Mesenchymal stem cell (in vitro differentiated cells and primary cell): ENCODE data around the gene PTPRG.
A peak's percentile ranks its signal among the peaks of the same experiment; 100 is the strongest.

Experiments used
- DNase-seq: peaks from one replicate; pipeline ENCODE4 v3.0.0-alpha.2; 2013
- H2AFZ ChIP-seq: one replicate; pipeline ENCODE4 v1.6.1; 2013; ENCODE audit warnings: low read depth, mild to moderate bottlenecking, control low read depth, inconsistent platforms, low read length, moderate library complexity
- H2AK5ac ChIP-seq: 2 replicates; pipeline ENCODE4 v1.6.1; 2013; ENCODE audit warnings: low read length, moderate library complexity, mild to moderate bottlenecking, inconsistent platforms; ENCODE audit not compliant: severe bottlenecking
- H2BK120ac ChIP-seq: one replicate; pipeline ENCODE4 v1.6.1; 2013; ENCODE audit warnings: low read depth, mild to moderate bottlenecking, inconsistent platforms, low read length, moderate library complexity
- H2BK12ac ChIP-seq, 2 experiments: one replicate each; pipeline ENCODE4 v1.6.1; 2013; ENCODE audit warnings: inconsistent platforms in 2 of 2, low read length in 2 of 2, mild to moderate bottlenecking in 2 of 2, moderate library complexity in 2 of 2, control low read depth in 1 of 2
- H2BK15ac ChIP-seq: one replicate; pipeline ENCODE4 v1.6.1; 2013; ENCODE audit warnings: mild to moderate bottlenecking, low read depth, inconsistent platforms; ENCODE audit not compliant: poor library complexity, severe bottlenecking
- H2BK5ac ChIP-seq: 2 replicates; pipeline ENCODE4 v1.6.1; 2013; ENCODE audit warnings: low read depth, mild to moderate bottlenecking, low read length, control low read depth, inconsistent platforms; ENCODE audit not compliant: poor library complexity, severe bottlenecking
- H3K14ac ChIP-seq, 2 experiments: one replicate each; pipeline ENCODE4 v1.6.1; 2013; ENCODE audit warnings: inconsistent platforms in 2 of 2, low read length in 2 of 2, control low read depth in 1 of 2, mild to moderate bottlenecking in 1 of 2, moderate library complexity in 1 of 2
- H3K18ac ChIP-seq, 2 experiments: one replicate each; pipeline ENCODE4 v1.6.1; 2013; ENCODE audit warnings: inconsistent platforms in 2 of 2, low read length in 2 of 2, control low read depth in 1 of 2, low read depth in 1 of 2, mild to moderate bottlenecking in 1 of 2
- H3K23ac ChIP-seq, 2 experiments: one replicate each; pipeline ENCODE4 v1.6.1; 2013; ENCODE audit warnings: inconsistent platforms in 2 of 2, low read length in 2 of 2, mild to moderate bottlenecking in 2 of 2, moderate library complexity in 2 of 2, control low read depth in 1 of 2
- H3K27ac ChIP-seq: 2 replicates; pipeline ENCODE4 v1.5.1; 2013; ENCODE audit warnings: mild to moderate bottlenecking, moderate library complexity, low read length, control low read depth, inconsistent platforms; ENCODE audit not compliant: poor library complexity, severe bottlenecking
- H3K27me3 ChIP-seq, 2 experiments: 2 replicates each; pipeline versions ENCODE4 v1.6.1 to v1.7.0; 2013; ENCODE audit warnings: low read length in 2 of 2, mild to moderate bottlenecking in 2 of 2, moderate library complexity in 2 of 2, control low read depth in 1 of 2, inconsistent platforms in 1 of 2; ENCODE audit not compliant: control insufficient read depth in 1 of 2, insufficient read depth in 1 of 2
- H3K36me3 ChIP-seq, 2 experiments: 2 replicates each; pipeline versions ENCODE4 v1.6.1 to v1.7.0; 2013; ENCODE audit warnings: low read length in 2 of 2, control low read depth in 1 of 2, inconsistent platforms in 1 of 2, low read depth in 1 of 2, mild to moderate bottlenecking in 1 of 2; ENCODE audit not compliant: insufficient read depth in 2 of 2, control insufficient read depth in 1 of 2
- H3K4ac ChIP-seq, 2 experiments: one replicate each; pipeline ENCODE4 v1.6.1; 2013; ENCODE audit warnings: inconsistent platforms in 2 of 2, low read length in 2 of 2, mild to moderate bottlenecking in 2 of 2, moderate library complexity in 2 of 2, control low read depth in 1 of 2, low read depth in 1 of 2
- H3K4me1 ChIP-seq: 2 replicates; pipeline ENCODE4 v1.6.1; 2013; ENCODE audit warnings: low read depth, low read length, control low read depth; ENCODE audit not compliant: control insufficient read depth, insufficient read depth
- H3K4me2 ChIP-seq: 2 replicates; pipeline ENCODE4 v1.6.1; 2013; ENCODE audit warnings: low read length, mild to moderate bottlenecking, inconsistent platforms; ENCODE audit not compliant: poor library complexity, severe bottlenecking
- H3K4me3 ChIP-seq, 2 experiments: 2 replicates each; pipeline versions ENCODE4 v1.5.1 to v1.7.0; 2013; ENCODE audit warnings: low read length in 2 of 2, mild to moderate bottlenecking in 2 of 2, control low read depth in 1 of 2, low read depth in 1 of 2; ENCODE audit not compliant: insufficient read depth in 1 of 2
- H3K79me1 ChIP-seq: replicated peaks from 2 replicates; pipeline ENCODE4 v1.6.1; 2013; ENCODE audit warnings: mild to moderate bottlenecking, control low read depth, low read length, inconsistent platforms; ENCODE audit not compliant: poor library complexity, severe bottlenecking
- H3K9ac ChIP-seq: 2 replicates; pipeline ENCODE4 v1.7.0; 2013; ENCODE audit warnings: mild to moderate bottlenecking, low read length, moderate library complexity
- H3K9me3 ChIP-seq: 2 replicates; pipeline ENCODE4 v1.7.0; 2013; ENCODE audit warnings: mild to moderate bottlenecking, low read length; ENCODE audit not compliant: control insufficient read depth
- H4K8ac ChIP-seq: one replicate; pipeline ENCODE4 v1.6.1; 2013; ENCODE audit warnings: inconsistent platforms, mild to moderate bottlenecking, low read length, moderate library complexity
- H4K91ac ChIP-seq: one replicate; pipeline ENCODE4 v1.6.1; 2013; ENCODE audit warnings: mild to moderate bottlenecking, low read length, inconsistent platforms
- WGBS: methylation state at CpG from one replicate; pipeline ENCODE4 v1.1.7; 2013; ENCODE audit warnings: mixed read lengths; 5-methylcytosine and 5-hydroxymethylcytosine counted together

The PTPRG gene

DNA sequence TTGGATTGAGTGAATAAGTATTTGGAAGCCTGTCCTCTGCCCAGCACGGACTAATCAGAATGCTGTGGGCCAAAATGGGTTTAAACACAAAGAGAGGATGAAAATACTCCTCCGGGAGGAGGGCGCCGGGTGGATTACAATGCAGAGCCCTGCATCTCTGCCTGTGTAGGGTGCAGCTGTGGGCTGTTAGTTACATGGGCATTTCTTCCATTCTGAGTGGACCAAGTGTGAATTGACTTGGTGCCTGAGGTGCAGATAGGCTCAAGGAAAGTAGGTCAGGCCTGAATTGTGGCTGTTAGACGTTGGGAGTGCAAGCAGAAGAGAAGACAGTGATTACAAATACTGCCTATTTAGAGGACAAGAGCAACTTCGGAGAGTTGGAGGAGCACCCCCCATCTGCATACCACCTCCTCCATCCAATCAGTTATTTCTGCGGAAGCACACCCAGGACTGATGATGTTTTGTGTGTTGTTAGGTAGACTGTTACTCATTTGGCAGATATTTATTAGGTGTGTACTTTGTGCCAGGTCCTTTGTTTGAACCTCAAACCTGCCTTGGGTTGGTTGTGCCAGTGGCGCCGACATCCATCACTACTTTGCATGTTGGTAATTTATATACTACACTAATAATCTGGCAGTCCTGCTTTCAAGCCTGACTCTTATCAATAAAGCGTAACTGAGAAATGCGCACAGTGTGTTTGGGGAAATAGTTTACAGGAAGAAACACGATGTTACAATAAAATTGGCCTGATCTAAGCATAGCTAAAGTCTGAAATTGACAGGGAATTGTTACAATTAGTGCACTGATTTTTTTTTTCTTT is 33.0 kb downstream of the PTPRG start:
- Histone ChIP-seq H3K27me3 (no peaks in the 10 kb centered on the region), H2AK5ac (no peak overlapping the region), H2BK5ac (no peak overlapping the region), H3K27ac (no peak overlapping the region), H3K9me3 (no peaks in the 10 kb centered on the region), H2BK12ac (no peak overlapping the region), H3K4me2 (no peak overlapping the region), H3K9ac (peak overlapping the region; percentile 84), H3K79me1 (peaks cover 49% of the 10 kb centered on the region), H3K23ac (no peak overlapping the region), H3K4me3 (peak overlapping the region in 1 of 2 experiments; percentile 70), H2BK120ac (no peak overlapping the region), H3K14ac (no peak overlapping the region), H3K4me1 (no peaks in the 10 kb centered on the region), H2AFZ (no peak overlapping the region), H3K36me3 (no peaks in the 10 kb centered on the region), H4K91ac (no peak overlapping the region), H3K18ac (no peak overlapping the region), H3K4ac (no peak overlapping the region), H2BK15ac (no peak overlapping the region), H4K8ac (no peak overlapping the region)
- WGBS: 81% methylated on average over 7 of the region's 12 CpGs
- DNase-seq: no peak

- Histone ChIP-seq H3K14ac (no peak overlapping the region), H2BK15ac (no peak overlapping the region), H2AFZ (no peak overlapping the region), H3K4me2 (no peak overlapping the region), H3K9ac (peak overlapping the region; percentile 84), H4K91ac (no peak overlapping the region), H2BK120ac (no peak overlapping the region), H2BK5ac (no peak overlapping the region), H3K18ac (no peak overlapping the region), H3K23ac (no peak overlapping the region), H3K4me1 (no peaks in the 10 kb centered on the region), H3K4ac (no peak overlapping the region), H4K8ac (no peak overlapping the region), H3K79me1 (peaks cover 49% of the 10 kb centered on the region), H3K4me3 (peak overlapping the region in 1 of 2 experiments; percentile 70), H3K9me3 (no peaks in the 10 kb centered on the region), H3K36me3 (no peaks in the 10 kb centered on the region), H3K27ac (no peak overlapping the region), H2BK12ac (no peak overlapping the region), H3K27me3 (no peaks in the 10 kb centered on the region), H2AK5ac (no peak overlapping the region)
- DNase-seq: peak; percentile 15
- 28% methylated on average over 9 of the region's 9 CpGs for WGBS
Observed at GRCh38 chr3:61594964-61595285, 33.6 kb downstream of the PTPRG start.

GRCh38 chr3:61595288-61595687 is 33.9 kb downstream of the PTPRG start:
- no peak overlapping the region for H4K91ac ChIP-seq
- H2AK5ac ChIP-seq: no peak overlapping the region
- H3K23ac ChIP-seq: no peak overlapping the region
- no peak overlapping the region for H2BK12ac ChIP-seq
- H3K4me1 ChIP-seq: no peaks in the 10 kb centered on the region
- no peak overlapping the region for H3K18ac ChIP-seq
- no peaks in the 10 kb centered on the region for H3K36me3 ChIP-seq
- H2BK120ac ChIP-seq: no peak overlapping the region
- no peak overlapping the region for H2AFZ ChIP-seq
- no peak overlapping the region for H3K14ac ChIP-seq
- H3K4me2 ChIP-seq: no peak overlapping the region
- no peak overlapping the region for H2BK5ac ChIP-seq
- H3K27me3 ChIP-seq: no peaks in the 10 kb centered on the region
- 0% methylated on average over 1 of the region's 1 CpG for WGBS
- no peak overlapping the region for H3K4ac ChIP-seq
- no peaks in the 10 kb centered on the region for H3K9me3 ChIP-seq
- no peak overlapping the region for H4K8ac ChIP-seq
- H2BK15ac ChIP-seq: no peak overlapping the region
- peaks cover 49% of the 10 kb centered on the region for H3K79me1 ChIP-seq
- peak; percentile 49 for DNase-seq
- peak overlapping the region in 1 of 2 experiments; percentile 70 for H3K4me3 ChIP-seq
- no peak overlapping the region for H3K27ac ChIP-seq
- H3K9ac ChIP-seq: peak overlapping the region; percentile 84

DNA sequence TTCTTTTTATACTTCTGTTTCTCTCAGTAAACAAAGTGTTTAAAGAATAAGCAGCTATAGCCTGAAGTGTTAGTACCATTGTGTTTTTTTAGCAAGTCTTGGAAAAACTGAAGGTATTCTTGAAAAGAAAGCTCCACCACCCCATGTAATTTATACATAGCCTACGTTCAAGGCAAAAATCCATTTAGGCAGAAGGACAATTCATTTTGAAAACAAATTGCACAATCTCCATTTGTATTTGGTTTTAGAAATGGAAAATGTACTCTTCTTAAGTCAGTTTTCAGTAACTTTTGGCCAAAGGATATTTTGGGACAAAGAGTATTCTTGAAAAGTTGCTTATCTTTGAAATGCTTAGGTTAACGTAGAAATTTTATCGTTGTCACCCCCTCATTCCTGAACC is 34.5 kb downstream of the PTPRG start:
- Histone ChIP-seq H3K9ac (peak overlapping the region; percentile 84), H3K27ac (no peak overlapping the region), H3K4me2 (no peak overlapping the region), H4K91ac (no peak overlapping the region), H2BK120ac (no peak overlapping the region), H2AFZ (no peak overlapping the region), H2BK15ac (no peak overlapping the region), H2BK5ac (no peak overlapping the region), H3K27me3 (no peaks in the 10 kb centered on the region), H3K14ac (no peak overlapping the region), H2AK5ac (no peak overlapping the region), H3K79me1 (peaks cover 50% of the 10 kb centered on the region), H3K18ac (no peak overlapping the region), H4K8ac (no peak overlapping the region), H3K9me3 (no peaks in the 10 kb centered on the region), H2BK12ac (no peak overlapping the region), H3K23ac (no peak overlapping the region), H3K4ac (no peak overlapping the region), H3K4me3 (no peak overlapping the region), H3K36me3 (no peaks in the 10 kb centered on the region), H3K4me1 (no peaks in the 10 kb centered on the region)
- no peak for DNase-seq
- whole genome bisulfite sequencing: 100% methylated on average over 1 of the region's 3 CpGs
